SK-N-MC (cell line): ENCODE data around the gene IFT81.

Source experiments
- EZH2 ChIP-seq: fragments of 200-600 bp; sonication (generic); IDR thresholded peaks from one replicate; pipeline ENCODE4 v1.6.1; 2017; ENCODE audit warnings: antibody characterized with exemption
- FOXP2 ChIP-seq: optimal IDR thresholded peaks from 2 replicates; pipeline ENCODE3; 2011; ENCODE audit warnings: mild to moderate bottlenecking, moderate library complexity; ENCODE audit not compliant: insufficient read depth; ENCODE audit errors: extremely low read length, control extremely low read depth
- POLR2AphosphoS5 ChIP-seq: IDR thresholded peaks from 2 replicates; pipeline ENCODE4 v1.6.1; 2012; ENCODE audit warnings: mild to moderate bottlenecking, low read depth, low read length, borderline replicate concordance

DNA sequence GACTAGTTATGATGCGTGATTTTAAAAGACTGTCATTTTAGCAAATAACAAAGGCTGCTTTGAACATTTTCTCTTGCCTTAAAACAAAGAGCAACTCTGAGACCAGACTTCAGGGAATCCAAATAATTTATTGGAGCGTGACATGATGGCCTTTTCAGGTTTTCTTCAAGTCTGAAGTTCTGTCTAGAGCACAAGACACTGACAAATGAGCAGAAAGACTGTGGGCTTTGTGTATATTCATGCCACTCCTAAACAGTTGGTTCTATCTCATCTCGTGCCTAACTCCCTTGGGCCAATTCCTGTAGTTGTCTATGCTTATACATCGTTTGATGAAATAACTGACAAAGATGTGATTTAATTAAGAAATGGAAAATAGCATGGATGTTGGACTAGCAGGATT, 47.5 kb downstream of the IFT81 start:
- no peak for TF ChIP-seq EZH2
- no peak for TF ChIP-seq POLR2AphosphoS5
- TF ChIP-seq FOXP2, result no peak
